Spinal cord (tissue), 10 donors: Measurements from ENCODE around the gene LRP1B. TPM values are rescaled to one million over a fixed set of nuclear protein-coding genes. Genes with fewer than 3 reads are reported as not detected.
A peak's percentile ranks its signal among the peaks of the same experiment; 100 is the strongest.

Source experiments
- DNase-seq, 6 donors: peaks; one replicate each; pipeline versions ENCODE4 v3.0.0 to v3.0.0-alpha.2; 2013 to 2015; ENCODE audit warnings: low spot score in 6 of 6, low read depth in 4 of 6
- H3K27ac ChIP-seq: one replicate; pipeline ENCODE4 v1.5.1; 2013; ENCODE audit warnings: low read depth, low read length, control low read depth
- H3K27me3 ChIP-seq: one replicate; pipeline ENCODE4 v1.6.1; 2013; ENCODE audit warnings: low read length; ENCODE audit not compliant: control insufficient read depth, insufficient read depth
- H3K36me3 ChIP-seq: one replicate; pipeline ENCODE4 v1.6.1; 2013; ENCODE audit warnings: low read length; ENCODE audit not compliant: control insufficient read depth, insufficient read depth
- H3K4me1 ChIP-seq: one replicate; pipeline ENCODE4 v1.6.1; 2013; ENCODE audit warnings: low read length; ENCODE audit not compliant: control insufficient read depth, insufficient read depth
- H3K4me3 ChIP-seq: one replicate; pipeline ENCODE4 v1.5.1; 2013; ENCODE audit warnings: low read depth, low read length, control low read depth
- H3K9me3 ChIP-seq: one replicate; pipeline ENCODE4 v1.6.1; 2013; ENCODE audit warnings: low read length; ENCODE audit not compliant: control insufficient read depth, insufficient read depth
- WGBS: methylation state at CpG from one replicate; pipeline ENCODE4 v1.1.5; 2013; ENCODE audit warnings: missing lambda C conversion rate; ENCODE audit not compliant: insufficient coverage; 5-methylcytosine and 5-hydroxymethylcytosine counted together
- polyA plus RNA-seq, 2 donors: library from polyadenylated mRNA; unstranded; fragments of 120-200 nt; gene quantifications; one replicate each; pipeline ENCODE4 v1.2.1, GENCODE V29; 2013; ENCODE audit not compliant: insufficient read length in 2 of 2
- total RNA-seq, 2 donors: library from RNA; depleted of rRNA in 1 of 2; stranded (reverse); fragments of 120-200 nt in 1 of 2; fragments of >200 nt in 1 of 2; gene quantifications; one replicate each; pipeline versions ENCODE4 v1.2.3 to v1.2.4, GENCODE V29; 2013 to 2014
- donor health status: healthy.

LRP1B gene
- total and polyA plus RNA-seq, 4 donors: 22.1 to 70.2 (median 32.1) TPM

DNA sequence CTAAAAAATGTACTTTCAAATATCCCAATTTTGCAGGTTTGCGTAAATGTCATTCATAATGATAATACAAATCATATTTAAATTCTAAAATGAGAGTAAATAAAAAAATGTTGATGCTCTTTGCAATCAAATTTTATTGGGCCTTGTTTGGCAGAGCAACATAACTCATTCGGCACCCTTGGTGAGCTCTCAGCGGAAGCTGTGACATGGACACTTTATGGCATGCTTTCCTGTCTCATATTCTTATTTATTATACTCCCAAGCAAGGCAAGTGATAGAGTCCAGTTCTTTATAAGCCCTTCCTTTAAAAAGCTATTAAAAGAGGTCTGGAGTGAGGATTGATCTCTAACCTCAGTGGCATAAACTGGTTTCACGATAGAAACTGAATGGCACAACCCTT lies 1857.4 kb downstream of the LRP1B start:
- WGBS: 80% methylated on average over 1 of the region's 4 CpGs
- no peaks in the 10 kb centered on the region for H3K4me1 ChIP-seq
- H3K4me3 ChIP-seq: no peak overlapping the region
- no peaks in the 10 kb centered on the region for H3K9me3 ChIP-seq
- H3K27me3 ChIP-seq: no peaks in the 10 kb centered on the region
- H3K36me3 ChIP-seq: no peaks in the 10 kb centered on the region
- no peak for DNase-seq
- no peak overlapping the region for H3K27ac ChIP-seq

DNA sequence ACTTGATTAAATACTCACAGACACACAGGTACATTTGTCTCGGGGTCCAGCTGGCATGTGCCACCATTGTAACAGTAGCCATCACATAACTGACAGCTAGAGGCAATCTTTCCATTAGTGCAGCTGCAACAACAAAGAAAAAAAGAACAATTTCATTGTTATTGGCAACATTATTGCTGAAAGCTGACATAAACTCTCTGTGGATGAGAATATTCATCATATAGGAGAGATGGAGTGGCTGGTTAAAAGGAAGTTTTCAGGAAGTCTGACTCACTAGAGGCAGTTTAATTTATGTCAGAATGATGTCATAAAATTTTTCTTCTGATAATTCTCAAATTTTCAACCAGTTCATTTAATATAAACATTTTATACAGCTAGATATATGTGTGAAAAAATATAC lies 1860.6 kb downstream of the LRP1B start:
- Histone ChIP-seq H3K4me3 (no peak overlapping the region), H3K27ac (no peak overlapping the region), H3K36me3 (no peaks in the 10 kb centered on the region), H3K27me3 (no peaks in the 10 kb centered on the region), H3K9me3 (no peaks in the 10 kb centered on the region), H3K4me1 (no peaks in the 10 kb centered on the region)
- 50% methylated on average over 1 of the region's 1 CpG for WGBS
- DNase-seq: peak in 1 of 6 donors; percentile 10

GRCh38 chr2:140269000-140269399 lies 1861.8 kb downstream of the LRP1B start:
- DNase-seq: peak in 1 of 6 donors; percentile 67

GRCh38 chr2:140262908-140263307 lies 1867.9 kb downstream of the LRP1B start:
- no peak overlapping the region for H3K27ac ChIP-seq
- H3K9me3 ChIP-seq: no peaks in the 10 kb centered on the region
- H3K27me3 ChIP-seq: no peaks in the 10 kb centered on the region
- H3K4me1 ChIP-seq: no peaks in the 10 kb centered on the region
- H3K36me3 ChIP-seq: no peaks in the 10 kb centered on the region
- no peak overlapping the region for H3K4me3 ChIP-seq
- no peak for DNase-seq
- WGBS: 96% methylated on average over 5 of the region's 6 CpGs

More at GRCh38 chr2:140269000-140269399, 1861.8 kb downstream of the LRP1B start:
- no peaks in the 10 kb centered on the region for H3K4me1 ChIP-seq
- H3K4me3 ChIP-seq: no peak overlapping the region
- no peak overlapping the region for H3K27ac ChIP-seq
- H3K9me3 ChIP-seq: no peaks in the 10 kb centered on the region
- no peaks in the 10 kb centered on the region for H3K36me3 ChIP-seq
- no peaks in the 10 kb centered on the region for H3K27me3 ChIP-seq
- 72% methylated on average over 7 of the region's 7 CpGs for whole genome bisulfite sequencing

DNA sequence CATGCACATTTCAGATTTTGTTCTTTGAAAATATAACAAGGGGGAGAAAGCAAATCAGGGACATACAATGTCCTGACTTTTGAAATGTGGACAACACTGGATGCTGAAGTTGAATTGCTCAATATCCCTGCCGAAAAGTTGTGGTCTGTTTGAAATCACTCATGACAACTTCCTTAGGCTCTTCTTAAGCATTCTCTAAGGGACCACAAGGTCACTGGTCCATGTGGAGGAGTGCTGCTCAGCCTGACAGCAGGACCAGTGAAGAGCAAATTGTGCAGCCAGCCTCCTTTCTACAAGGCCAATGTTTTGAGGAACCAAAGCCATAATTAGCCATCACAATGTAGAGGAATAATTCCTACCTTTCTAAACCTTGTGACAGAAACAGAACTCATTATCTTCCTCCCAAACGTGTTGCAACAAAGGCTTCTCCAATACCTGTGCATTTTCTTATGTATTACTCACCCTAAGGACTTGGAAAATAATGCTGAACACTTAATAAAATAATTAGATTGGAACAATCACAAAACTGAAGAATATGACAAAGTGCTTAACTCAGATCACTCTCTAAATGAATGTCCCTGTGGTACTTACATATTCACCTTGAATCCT lies 1873.0 kb downstream of the LRP1B start:
- Histone ChIP-seq H3K27ac (no peak overlapping the region), H3K4me3 (no peak overlapping the region), H3K4me1 (no peaks in the 10 kb centered on the region), H3K9me3 (no peaks in the 10 kb centered on the region), H3K36me3 (no peaks in the 10 kb centered on the region), H3K27me3 (no peaks in the 10 kb centered on the region)
- DNase-seq: no peak
- 89% methylated on average over 1 of the region's 2 CpGs for WGBS

GRCh38 chr2:140256080-140256479 lies 1874.7 kb downstream of the LRP1B start:
- no peak overlapping the region for H3K27ac ChIP-seq
- no peaks in the 10 kb centered on the region for H3K27me3 ChIP-seq
- no peaks in the 10 kb centered on the region for H3K36me3 ChIP-seq
- no peak for DNase-seq
- no peaks in the 10 kb centered on the region for H3K4me1 ChIP-seq
- no CpG with 5 or more reads among the region's 3 CpGs for WGBS
- no peak overlapping the region for H3K4me3 ChIP-seq
- H3K9me3 ChIP-seq: no peaks in the 10 kb centered on the region

- H3K9me3 ChIP-seq: no peaks in the 10 kb centered on the region
- no peak overlapping the region for H3K4me3 ChIP-seq
- DNase-seq: peak in 1 of 6 donors; percentile 32
- H3K4me1 ChIP-seq: no peaks in the 10 kb centered on the region
- WGBS: 81% methylated on average over 2 of the region's 4 CpGs
- H3K27me3 ChIP-seq: no peaks in the 10 kb centered on the region
- H3K27ac ChIP-seq: no peak overlapping the region
- H3K36me3 ChIP-seq: no peaks in the 10 kb centered on the region
Observed at GRCh38 chr2:140249821-140250220, 1881.0 kb downstream of the LRP1B start.

- Histone ChIP-seq H3K27me3 (no peaks in the 10 kb centered on the region), H3K4me1 (no peaks in the 10 kb centered on the region), H3K27ac (no peak overlapping the region), H3K4me3 (no peak overlapping the region), H3K36me3 (no peaks in the 10 kb centered on the region), H3K9me3 (no peaks in the 10 kb centered on the region)
- no CpG with 5 or more reads among the region's 2 CpGs for WGBS
- DNase-seq: peak in 1 of 6 donors; percentile 27
Observed at GRCh38 chr2:140248623-140249022, 1882.2 kb downstream of the LRP1B start.

GRCh38 chr2:140247451-140248195 lies 1883.2 kb downstream of the LRP1B start:
- Histone ChIP-seq H3K4me3 (no peak overlapping the region), H3K4me1 (no peaks in the 10 kb centered on the region), H3K9me3 (no peaks in the 10 kb centered on the region), H3K27me3 (no peaks in the 10 kb centered on the region), H3K36me3 (no peaks in the 10 kb centered on the region), H3K27ac (no peak overlapping the region)
- 70% methylated on average over 3 of the region's 4 CpGs for WGBS
- DNase-seq: no peak

DNA sequence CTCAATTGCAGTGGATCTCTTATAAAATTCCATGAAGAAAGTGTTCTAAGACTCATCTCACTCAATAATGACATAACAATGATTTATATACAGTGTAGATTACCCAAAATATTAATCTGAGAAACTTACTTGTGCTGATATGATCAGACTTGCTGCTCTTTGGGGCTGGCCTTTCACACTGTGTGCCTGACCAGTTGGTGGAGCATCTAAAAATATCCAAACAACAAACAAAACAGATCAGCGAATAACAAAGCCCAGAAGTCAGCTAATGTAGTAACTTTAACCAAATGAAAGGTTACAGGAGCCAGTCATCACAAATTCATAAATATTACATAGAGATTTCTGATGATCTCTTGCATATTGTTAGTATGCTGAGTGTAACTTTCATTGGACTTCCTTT lies 1883.9 kb downstream of the LRP1B start:
- Histone ChIP-seq H3K27me3 (no peaks in the 10 kb centered on the region), H3K27ac (no peak overlapping the region), H3K4me1 (no peaks in the 10 kb centered on the region), H3K4me3 (no peak overlapping the region), H3K36me3 (no peaks in the 10 kb centered on the region), H3K9me3 (no peaks in the 10 kb centered on the region)
- no CpG with 5 or more reads among the region's 1 CpG for WGBS
- DNase-seq: no peak
